Naive thymus-derived CD4-positive, alpha-beta T cell (primary cell): ENCODE results near the gene PTN. TPM values are rescaled to one million over a fixed set of nuclear protein-coding genes. Genes with fewer than 3 reads are reported as not detected.

Experiments
- ATAC-seq: fragments of 150-1000 bp; cut with Tn5 transposase; 2 replicates; pipeline ENCODE4 v1.10.0; 2021; ENCODE audit warnings: mild to moderate bottlenecking, moderate library complexity
- CTCF ChIA-PET: fragments of 350-600 bp; sonication (Branson Sonifier 250); formaldehyde crosslinking; loops from one replicate; lab custom pipeline; 2021; ENCODE audit warnings: antibody characterized with exemption; lab: Charles Lee
- POLR2A ChIA-PET: fragments of 350-600 bp; sonication (Branson Sonifier 250); formaldehyde crosslinking; loops from one replicate; lab custom pipeline; 2021; ENCODE audit warnings: antibody characterized with exemption, inconsistent platforms; lab: Charles Lee
- DNase-seq, 9 donors: peaks; one replicate each; pipeline versions ENCODE4 v3.0.0 to v3.0.0-alpha.2; 2020 to 2022; ENCODE audit warnings: mixed read lengths in 1 of 9
- H3K27ac ChIP-seq: one replicate; pipeline ENCODE4 v1.7.0; 2013; ENCODE audit warnings: mild to moderate bottlenecking, low read depth, low read length, moderate library complexity
- H3K27me3 ChIP-seq, 2 donors: one replicate each; pipeline ENCODE4 v1.7.0; 2013; ENCODE audit warnings: low read length in 2 of 2, mild to moderate bottlenecking in 2 of 2, moderate library complexity in 2 of 2; ENCODE audit not compliant: control insufficient read depth in 2 of 2, insufficient read depth in 2 of 2
- H3K36me3 ChIP-seq, 3 experiments: 1 replicate in 2 of 3; 2 replicates in 1 of 3; pipeline ENCODE4 v1.7.0; 2013; ENCODE audit warnings: low read length in 3 of 3, mild to moderate bottlenecking in 3 of 3, moderate library complexity in 1 of 3; ENCODE audit not compliant: insufficient read depth in 3 of 3, control insufficient read depth in 2 of 3
- H3K4me1 ChIP-seq, 2 donors: one replicate each; pipeline ENCODE4 v1.7.0; 2013; ENCODE audit warnings: low read length in 2 of 2, mild to moderate bottlenecking in 2 of 2, moderate library complexity in 1 of 2; ENCODE audit not compliant: control insufficient read depth in 2 of 2, insufficient read depth in 2 of 2
- H3K4me3 ChIP-seq: 2 replicates; pipeline ENCODE4 v1.7.0; 2013; ENCODE audit warnings: mild to moderate bottlenecking, low read length
- H3K9me3 ChIP-seq, 3 experiments: 1 replicate in 2 of 3; 2 replicates in 1 of 3; pipeline ENCODE4 v1.7.0; 2013; ENCODE audit warnings: low read length in 3 of 3; ENCODE audit not compliant: control insufficient read depth in 2 of 3
- H3K27ac Mint-ChIP-seq, 9 donors: one replicate each; pipeline ENCODE4 v1.8.0; 2020 to 2022; ENCODE audit warnings: mixed read lengths in 9 of 9, mild to moderate bottlenecking in 8 of 9, moderate library complexity in 5 of 9, inconsistent platforms in 2 of 9
- H3K27me3 Mint-ChIP-seq, 5 donors: one replicate each; pipeline ENCODE4 v1.8.0; 2021 to 2022; ENCODE audit warnings: mixed read lengths in 5 of 5, mild to moderate bottlenecking in 1 of 5
- H3K36me3 Mint-ChIP-seq, 5 donors: one replicate each; pipeline ENCODE4 v1.8.0; 2020 to 2022; ENCODE audit warnings: mixed read lengths in 5 of 5, mild to moderate bottlenecking in 3 of 5, inconsistent platforms in 1 of 5
- H3K4me1 Mint-ChIP-seq, 7 donors: one replicate each; pipeline ENCODE4 v1.8.0; 2020 to 2022; ENCODE audit warnings: mixed read lengths in 7 of 7, mild to moderate bottlenecking in 3 of 7, inconsistent platforms in 1 of 7
- H3K4me3 Mint-ChIP-seq, 10 donors: one replicate each; pipeline ENCODE4 v1.8.0; 2020 to 2022; ENCODE audit warnings: mild to moderate bottlenecking in 10 of 10, mixed read lengths in 10 of 10, moderate library complexity in 6 of 10, inconsistent platforms in 2 of 10
- H3K9me3 Mint-ChIP-seq, 11 donors: one replicate each; pipeline ENCODE4 v1.8.0; 2020 to 2022; ENCODE audit warnings: mixed read lengths in 11 of 11, mild to moderate bottlenecking in 4 of 11, inconsistent platforms in 1 of 11, moderate library complexity in 1 of 11
- intact Hi-C, 2 donors: fragments of 100-400 bp; cut with micrococcal nuclease; formaldehyde crosslinking; loops; one replicate each; pipeline ENCODE4 v1.15.1; 2023
- polyA plus RNA-seq, 2 donors: library from polyadenylated mRNA; unstranded; fragments of 300-500 nt; fragmentation: Illumina TruSeq; gene quantifications; one replicate each; pipeline ENCODE4 v1.2.3, GENCODE V29; 2021
- total RNA-seq, 6 experiments: library from RNA in 5 of 6; stranded (reverse) in 5 of 6; gene quantifications; 1 replicate in 5 of 6; 2 replicates in 1 of 6; pipeline ENCODE4 v1.2.3 and lab custom pipeline; 2021 to 2026

PTN gene
- total and polyA plus RNA-seq, 7 experiments from 2014 or later, result not detected

DNA sequence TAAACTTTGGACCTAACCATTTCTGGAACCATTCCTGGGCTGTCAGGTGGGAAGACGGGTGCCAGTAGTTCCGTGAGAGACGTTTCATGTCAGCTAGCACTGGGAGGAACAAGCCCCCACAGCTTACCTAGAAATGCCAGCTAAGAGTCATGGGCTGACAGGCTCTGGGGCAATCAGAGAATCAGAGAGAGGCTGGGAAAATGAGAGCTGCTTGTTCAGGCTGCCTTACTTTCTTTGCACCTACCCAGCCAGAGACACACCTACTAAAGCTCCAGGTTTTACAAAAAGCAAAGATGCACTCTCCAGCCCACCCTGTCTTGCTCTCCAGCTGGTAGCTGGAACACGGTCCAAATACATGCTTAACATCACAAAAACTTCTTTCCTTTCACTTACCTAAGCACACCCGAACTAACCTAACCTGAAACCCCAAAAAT lies 688 bp downstream of the PTN start:
- no peaks in the 10 kb centered on the region for H3K4me1 ChIP-seq
- Mint-ChIP-seq H3K27ac (no peak overlapping the region), H3K4me3 (no peak overlapping the region), H3K9me3 (peaks cover 0 to 24% (median 1%) of the 10 kb centered on the region in 11 donors), H3K27me3 (peaks cover 9 to 30% (median 15%) of the 10 kb centered on the region in 5 donors), H3K4me1 (peaks cover 0 to 2% (median 0%) of the 10 kb centered on the region in 7 donors), H3K36me3 (no peaks in the 10 kb centered on the region)
- no peak overlapping the region for H3K27ac ChIP-seq
- ChIA-PET CTCF (no interaction called here), POLR2A (no interaction called here)
- H3K9me3 ChIP-seq, result no peaks in the 10 kb centered on the region
- H3K36me3 ChIP-seq, result no peaks in the 10 kb centered on the region
- intact Hi-C loops, result no loop called here
- DNase-seq, result no peak
- no peak for ATAC-seq
- no peak overlapping the region for H3K4me3 ChIP-seq
- H3K27me3 ChIP-seq, result no peaks in the 10 kb centered on the region

GRCh38 chr7:137342265-137342664 lies 1.3 kb downstream of the PTN start:
- ChIA-PET CTCF (no interaction called here), POLR2A (no interaction called here)
- H3K27me3 ChIP-seq, result no peaks in the 10 kb centered on the region
- Mint-ChIP-seq H3K27ac (no peak overlapping the region), H3K4me3 (no peak overlapping the region), H3K36me3 (no peaks in the 10 kb centered on the region), H3K27me3 (peaks cover 9 to 30% (median 15%) of the 10 kb centered on the region in 5 donors), H3K9me3 (peaks cover 0 to 24% (median 5%) of the 10 kb centered on the region in 11 donors), H3K4me1 (peaks cover 0 to 2% (median 0%) of the 10 kb centered on the region in 7 donors)
- H3K4me3 ChIP-seq, result no peak overlapping the region
- no peaks in the 10 kb centered on the region for H3K36me3 ChIP-seq
- no peak for ATAC-seq
- H3K27ac ChIP-seq, result no peak overlapping the region
- DNase-seq, result no peak
- intact Hi-C loops, result no loop called here
- no peaks in the 10 kb centered on the region for H3K4me1 ChIP-seq
- H3K9me3 ChIP-seq, result no peaks in the 10 kb centered on the region

DNA sequence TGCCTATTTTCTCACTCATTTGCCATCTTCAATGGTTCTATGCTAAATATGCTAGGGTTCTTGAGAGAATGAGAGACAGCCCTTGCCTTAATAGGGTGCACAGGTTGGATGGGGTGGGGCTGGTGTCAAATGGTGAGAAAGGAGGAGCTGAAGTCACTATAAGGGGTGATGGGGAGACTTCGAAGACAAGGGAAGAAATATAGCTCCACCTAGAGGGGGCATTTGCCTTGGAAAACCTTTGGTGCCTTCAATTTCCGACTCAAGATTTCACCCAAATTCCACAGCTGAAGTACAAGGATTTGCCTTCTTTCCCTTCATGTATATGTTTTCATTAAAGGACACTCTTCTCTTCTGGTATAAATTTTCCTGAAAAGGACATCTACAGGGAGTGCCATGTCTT lies 5.6 kb downstream of the PTN start:
- H3K4me3 Mint-ChIP-seq, result no peak overlapping the region
- intact Hi-C loops, result no loop called here
- Histone ChIP-seq H3K36me3 (no peaks in the 10 kb centered on the region), H3K27me3 (no peaks in the 10 kb centered on the region), H3K4me3 (no peak overlapping the region), H3K9me3 (no peaks in the 10 kb centered on the region), H3K4me1 (no peaks in the 10 kb centered on the region), H3K27ac (no peak overlapping the region)
- no peaks in the 10 kb centered on the region for H3K36me3 Mint-ChIP-seq
- peaks cover 0 to 18% (median 7%) of the 10 kb centered on the region in 11 donors for H3K9me3 Mint-ChIP-seq
- H3K27ac Mint-ChIP-seq, result no peak overlapping the region
- POLR2A ChIA-PET, result no interaction called here
- no peaks in the 10 kb centered on the region for H3K27me3 Mint-ChIP-seq
- CTCF ChIA-PET, result no interaction called here
- DNase-seq (no peak), ATAC-seq (no peak)
- H3K4me1 Mint-ChIP-seq, result no peaks in the 10 kb centered on the region

DNA sequence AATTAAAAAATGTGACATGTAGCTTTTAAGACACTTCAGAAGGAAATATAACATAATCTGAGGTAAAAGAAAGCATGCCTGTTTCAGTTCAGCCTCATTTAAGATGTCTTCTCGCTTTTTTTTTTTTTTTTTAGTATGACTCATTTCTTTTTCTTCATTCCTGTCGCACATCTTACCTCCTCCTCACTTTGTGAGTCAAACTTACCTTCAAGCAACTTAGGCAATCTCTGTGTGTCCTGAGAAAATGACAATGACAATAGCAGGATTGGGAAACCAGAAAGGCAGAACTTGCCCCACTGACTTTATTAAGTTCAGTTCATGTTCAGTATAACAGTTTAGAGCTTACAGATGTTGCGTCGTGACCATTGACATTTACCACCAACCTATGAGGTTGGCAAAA lies 7.7 kb downstream of the PTN start:
- H3K27me3 Mint-ChIP-seq, result no peaks in the 10 kb centered on the region
- no peak overlapping the region for H3K4me3 Mint-ChIP-seq
- H3K36me3 Mint-ChIP-seq, result no peaks in the 10 kb centered on the region
- no peaks in the 10 kb centered on the region for H3K27me3 ChIP-seq
- no peaks in the 10 kb centered on the region for H3K9me3 ChIP-seq
- ATAC-seq, result no peak
- no peak overlapping the region for H3K27ac ChIP-seq
- ChIA-PET POLR2A (no interaction called here), CTCF (no interaction called here)
- H3K36me3 ChIP-seq, result no peaks in the 10 kb centered on the region
- intact Hi-C loops, result no loop called here
- no peak for DNase-seq
- H3K4me3 ChIP-seq, result no peak overlapping the region
- H3K4me1 ChIP-seq, result no peaks in the 10 kb centered on the region
- H3K27ac Mint-ChIP-seq, result no peak overlapping the region
- H3K4me1 Mint-ChIP-seq, result no peaks in the 10 kb centered on the region
- H3K9me3 Mint-ChIP-seq, result peaks cover 0 to 18% (median 6%) of the 10 kb centered on the region in 11 donors

GRCh38 chr7:137331378-137331777 lies 12.2 kb downstream of the PTN start:
- CTCF ChIA-PET, result no interaction called here
- ATAC-seq (no peak), DNase-seq (no peak)
- Histone ChIP-seq H3K27me3 (no peaks in the 10 kb centered on the region), H3K9me3 (no peaks in the 10 kb centered on the region), H3K4me3 (no peak overlapping the region), H3K4me1 (no peaks in the 10 kb centered on the region), H3K27ac (no peak overlapping the region), H3K36me3 (no peaks in the 10 kb centered on the region)
- Mint-ChIP-seq H3K4me3 (no peak overlapping the region), H3K27me3 (no peaks in the 10 kb centered on the region), H3K27ac (no peak overlapping the region), H3K9me3 (peaks cover 0 to 14% (median 4%) of the 10 kb centered on the region in 11 donors), H3K36me3 (no peaks in the 10 kb centered on the region), H3K4me1 (no peaks in the 10 kb centered on the region)
- POLR2A ChIA-PET, result no interaction called here
- intact Hi-C loops, result no loop called here

- H3K36me3 Mint-ChIP-seq, result no peaks in the 10 kb centered on the region
- ATAC-seq (no peak), DNase-seq (no peak)
- Histone ChIP-seq H3K4me1 (no peaks in the 10 kb centered on the region), H3K36me3 (no peaks in the 10 kb centered on the region), H3K9me3 (no peaks in the 10 kb centered on the region), H3K27ac (no peak overlapping the region), H3K4me3 (no peak overlapping the region), H3K27me3 (no peaks in the 10 kb centered on the region)
- ChIA-PET POLR2A (no interaction called here), CTCF (no interaction called here)
- H3K27ac Mint-ChIP-seq, result no peak overlapping the region
- intact Hi-C loops, result no loop called here
- H3K9me3 Mint-ChIP-seq, result peaks cover 0 to 17% (median 5%) of the 10 kb centered on the region in 11 donors
- no peak overlapping the region for H3K4me3 Mint-ChIP-seq
- no peaks in the 10 kb centered on the region for H3K4me1 Mint-ChIP-seq
- H3K27me3 Mint-ChIP-seq, result no peaks in the 10 kb centered on the region
Observed at GRCh38 chr7:137329411-137329810, 14.1 kb downstream of the PTN start.

- Histone ChIP-seq H3K9me3 (no peaks in the 10 kb centered on the region), H3K4me3 (no peak overlapping the region), H3K27me3 (no peaks in the 10 kb centered on the region), H3K27ac (no peak overlapping the region), H3K36me3 (no peaks in the 10 kb centered on the region), H3K4me1 (no peaks in the 10 kb centered on the region)
- ChIA-PET POLR2A (no interaction called here), CTCF (no interaction called here)
- DNase-seq (no peak), ATAC-seq (no peak)
- no peak overlapping the region for H3K27ac Mint-ChIP-seq
- H3K4me3 Mint-ChIP-seq, result no peak overlapping the region
- intact Hi-C loops, result no loop called here
- peaks cover 0 to 21% (median 5%) of the 10 kb centered on the region in 11 donors for H3K9me3 Mint-ChIP-seq
- H3K27me3 Mint-ChIP-seq, result no peaks in the 10 kb centered on the region
- no peaks in the 10 kb centered on the region for H3K36me3 Mint-ChIP-seq
- H3K4me1 Mint-ChIP-seq, result no peaks in the 10 kb centered on the region
Observed at GRCh38 chr7:137328373-137329120, 15.0 kb downstream of the PTN start.
